HepG2 (cell line): ENCODE data around the gene AGAP1. TPM values are rescaled to one million over a fixed set of nuclear protein-coding genes. Genes with fewer than 3 reads are reported as not detected.
A peak's percentile ranks its signal among the peaks of the same experiment; 100 is the strongest.

Experiments
- ARID2 ChIP-seq: sonication (generic); formaldehyde crosslinking; IDR thresholded peaks from 2 replicates; pipeline ENCODE4 v1.8.1; 2022; ENCODE audit warnings: mild to moderate bottlenecking, missing genetic modification reagents, borderline replicate concordance
- DPF2 ChIP-seq: sonication (generic); formaldehyde crosslinking; IDR thresholded peaks from 2 replicates; pipeline ENCODE4 v1.4.0; 2020; ENCODE audit warnings: mild to moderate bottlenecking, low read depth, missing genetic modification reagents, borderline replicate concordance
- FIP1L1 ChIP-seq: fragments of 200-400 bp; formaldehyde crosslinking; IDR thresholded peaks from 2 replicates; pipeline ENCODE4 v1.6.1; 2018; ENCODE audit warnings: low read depth, mild to moderate bottlenecking, low read length, moderate library complexity, borderline replicate concordance; ENCODE audit not compliant: insufficient read depth
- GLI4 ChIP-seq: sonication (generic); formaldehyde crosslinking; IDR thresholded peaks from 2 replicates; pipeline ENCODE4 v1.5.1; 2020; ENCODE audit warnings: missing genetic modification reagents, mild to moderate bottlenecking, moderate library complexity, borderline replicate concordance
- GTF2F1 ChIP-seq: fragments of 150-350 bp; IDR thresholded peaks from 2 replicates; pipeline ENCODE4 v1.6.1; 2014; ENCODE audit warnings: low read length
- HCFC1 ChIP-seq: fragments of 150-350 bp; IDR thresholded peaks from 2 replicates; pipeline ENCODE4 v1.6.1; 2014; ENCODE audit warnings: low read depth, low read length
- HDAC6 ChIP-seq: fragments of 200-600 bp; sonication (generic); IDR thresholded peaks from 2 replicates; pipeline ENCODE4 v1.7.0; 2017; ENCODE audit warnings: mild to moderate bottlenecking, antibody characterized with exemption, low read length, low read depth
- JUN ChIP-seq: sonication (generic); formaldehyde crosslinking; IDR thresholded peaks from 2 replicates; pipeline ENCODE4 v1.4.0; 2020; ENCODE audit warnings: mild to moderate bottlenecking, missing genetic modification reagents
- MLXIP ChIP-seq: sonication (generic); formaldehyde crosslinking; IDR thresholded peaks from 2 replicates; pipeline ENCODE4 v1.9.0; 2021; ENCODE audit warnings: missing genetic modification reagents, borderline replicate concordance
- RCOR2 ChIP-seq: IDR thresholded peaks from 2 replicates; pipeline ENCODE4 v1.6.1; 2016; ENCODE audit warnings: missing biosample characterization, missing genetic modification reagents
- SATB2 ChIP-seq: sonication (generic); formaldehyde crosslinking; IDR thresholded peaks from 2 replicates; pipeline ENCODE4 v1.5.0; 2020; ENCODE audit warnings: missing genetic modification reagents
- THAP8 ChIP-seq: sonication (generic); formaldehyde crosslinking; IDR thresholded peaks from 2 replicates; pipeline ENCODE4 v1.5.1; 2020; ENCODE audit warnings: missing genetic modification reagents, mild to moderate bottlenecking, borderline replicate concordance
- ZBTB4 ChIP-seq: sonication (generic); formaldehyde crosslinking; IDR thresholded peaks from 2 replicates; pipeline ENCODE4 v1.4.0; 2020; ENCODE audit warnings: missing genetic modification reagents, mild to moderate bottlenecking, borderline replicate concordance
- ZBTB8A ChIP-seq: sonication (generic); formaldehyde crosslinking; IDR thresholded peaks from 2 replicates; pipeline ENCODE4 v1.4.0; 2020; ENCODE audit warnings: mild to moderate bottlenecking, low read depth, missing genetic modification reagents, borderline replicate concordance
- ZNF24 ChIP-seq: fragments of 450-650 bp; IDR thresholded peaks from 2 replicates; pipeline ENCODE4 v1.6.1; 2017; ENCODE audit warnings: antibody characterized with exemption, mild to moderate bottlenecking
- ZNF644 ChIP-seq: IDR thresholded peaks from 2 replicates; pipeline ENCODE4 v1.6.1; 2016; ENCODE audit warnings: low read depth
- ZNF772 ChIP-seq: sonication (generic); formaldehyde crosslinking; IDR thresholded peaks from 2 replicates; pipeline ENCODE4 v1.5.0; 2020; ENCODE audit warnings: mild to moderate bottlenecking, missing genetic modification reagents
- ZSCAN31 ChIP-seq: sonication (generic); formaldehyde crosslinking; IDR thresholded peaks from 2 replicates; pipeline ENCODE4 v1.5.0; 2020; ENCODE audit warnings: low read depth, mild to moderate bottlenecking, missing genetic modification reagents
- ZUFSP ChIP-seq: sonication (generic); formaldehyde crosslinking; IDR thresholded peaks from 2 replicates; pipeline ENCODE4 v1.9.0; 2021; ENCODE audit warnings: missing genetic modification reagents, mild to moderate bottlenecking, borderline replicate concordance
- polyA plus RNA-seq, 8 experiments: library from polyadenylated mRNA; depleted of rRNA in 3 of 8; stranded (reverse) in 7 of 8; unstranded in 1 of 8; fragments of >200 nt; fragmentation: Illumina TruSeq in 4 of 8; extraction: Trizol in 4 of 8; gene quantifications; 2 replicates each; pipeline versions ENCODE4 v1.2.1 to v1.2.3, GENCODE V29; 2011 to 2016; ENCODE audit warnings: low read depth in 4 of 8, missing spikeins in 1 of 8, mixed read lengths in 1 of 8; ENCODE audit not compliant: insufficient read depth in 1 of 8
- total RNA-seq, 5 experiments: library from RNA; depleted of rRNA; stranded (reverse); fragments of >200 nt; fragmentation: Illumina TruSeq; extraction: Trizol; gene quantifications; 2 replicates each; pipeline ENCODE4 v1.2.3, GENCODE V29; 2016; ENCODE audit warnings: low read depth in 1 of 5
- TF ChIP-seq, protein P1 (sequence below): sonication (generic); formaldehyde crosslinking; IDR thresholded peaks from 2 replicates; pipeline ENCODE4 v1.5.0; 2020; ENCODE audit warnings: mild to moderate bottlenecking, missing genetic modification reagents, moderate library complexity

The AGAP1 gene
- total and polyA plus RNA-seq, 2 of the 13 experiments (the other 11 are each of a cell fraction or from before 2014, with no cell fraction given), result 21.2 to 32.7 TPM

GRCh38 chr2:236008857-236009256 is 515.0 kb downstream of the AGAP1 start (continued):
- TF ChIP-seq ZBTB4 (CRISPR knock-in tag), result no peak
- no peak for TF ChIP-seq HCFC1
- TF ChIP-seq ZUFSP (CRISPR knock-in tag), result no peak
- TF ChIP-seq ZNF772, result no peak
- TF ChIP-seq GLI4 (CRISPR knock-in tag), result no peak
- TF ChIP-seq GTF2F1, result no peak
- no peak; the same call in 1 of the 2 replicates for TF ChIP-seq RCOR2
- no peak for TF ChIP-seq THAP8
- no peak for TF ChIP-seq ZNF24
- no peak for TF ChIP-seq ZBTB8A (CRISPR knock-in tag)
- no peak for TF ChIP-seq SATB2 (CRISPR knock-in tag)
- TF ChIP-seq ZNF644 (CRISPR knock-in tag), result 0 out of 2 replicates have a peak, but pooled peaks have one; percentile 64
- TF ChIP-seq HDAC6, result no peak
- no peak for TF ChIP-seq JUN (CRISPR knock-in tag)
- TF ChIP-seq DPF2 (CRISPR knock-in tag), result peak; percentile 53; the same call in 1 of the 2 replicates
- no peak for TF ChIP-seq ZSCAN31
- TF ChIP-seq FIP1L1, result no peak
- TF ChIP-seq, protein P1, sequence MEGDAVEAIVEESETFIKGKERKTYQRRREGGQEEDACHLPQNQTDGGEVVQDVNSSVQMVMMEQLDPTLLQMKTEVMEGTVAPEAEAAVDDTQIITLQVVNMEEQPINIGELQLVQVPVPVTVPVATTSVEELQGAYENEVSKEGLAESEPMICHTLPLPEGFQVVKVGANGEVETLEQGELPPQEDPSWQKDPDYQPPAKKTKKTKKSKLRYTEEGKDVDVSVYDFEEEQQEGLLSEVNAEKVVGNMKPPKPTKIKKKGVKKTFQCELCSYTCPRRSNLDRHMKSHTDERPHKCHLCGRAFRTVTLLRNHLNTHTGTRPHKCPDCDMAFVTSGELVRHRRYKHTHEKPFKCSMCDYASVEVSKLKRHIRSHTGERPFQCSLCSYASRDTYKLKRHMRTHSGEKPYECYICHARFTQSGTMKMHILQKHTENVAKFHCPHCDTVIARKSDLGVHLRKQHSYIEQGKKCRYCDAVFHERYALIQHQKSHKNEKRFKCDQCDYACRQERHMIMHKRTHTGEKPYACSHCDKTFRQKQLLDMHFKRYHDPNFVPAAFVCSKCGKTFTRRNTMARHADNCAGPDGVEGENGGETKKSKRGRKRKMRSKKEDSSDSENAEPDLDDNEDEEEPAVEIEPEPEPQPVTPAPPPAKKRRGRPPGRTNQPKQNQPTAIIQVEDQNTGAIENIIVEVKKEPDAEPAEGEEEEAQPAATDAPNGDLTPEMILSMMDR, result no peak
- TF ChIP-seq MLXIP (CRISPR knock-in tag), result no peak
- TF ChIP-seq ARID2 (CRISPR knock-in tag), result no peak
